ENCODE measurements around the gene PRKCG.

PRKCG gene

GRCh38 chr19:53903055-53903680 lies 21.2 kb downstream of the PRKCG start:
- Histone ChIP-seq H3K4me2 (ENCODE audit: low read length) (no peak overlapping the region), H3F3A (ENCODE audit: insufficient read depth, low read length) (no peaks in the 10 kb centered on the region), H4K20me1 (ENCODE audit: insufficient read depth, low read length) (no peaks in the 10 kb centered on the region), H3K36me3 (ENCODE audit: insufficient read depth, low read length) (no peaks in the 10 kb centered on the region), H3K4me3 (ENCODE audit: low read depth, low read length, poor library complexity, severe bottlenecking) (no peak overlapping the region), H3K9me3 (ENCODE audit: low read length) (no peaks in the 10 kb centered on the region), H3K9me2 (ENCODE audit: low read depth, low read length) (no peaks in the 10 kb centered on the region), H3K9ac (ENCODE audit: low read length) (no peak overlapping the region), H2AFZ (ENCODE audit: low read length) (no peak overlapping the region), H3K4me1 (ENCODE audit: insufficient read depth, low read length, severe bottlenecking) (no peaks in the 10 kb centered on the region), H3K79me2 (ENCODE audit: insufficient read depth, low read length) (no peaks in the 10 kb centered on the region), H3K27ac (ENCODE audit: low read depth, low read length, poor library complexity, severe bottlenecking) (no peak overlapping the region), H3K27me3 (ENCODE audit: insufficient read depth, low read length) (no peaks in the 10 kb centered on the region)
- TF ChIP-seq EZH2 (IDR thresholded peaks at IDR 0.05; ENCODE audit: borderline replicate concordance, low read length) = no peak
- TF ChIP-seq CTCF (IDR thresholded peaks at IDR 0.05; ENCODE audit: low read length) = no peak

- TF ChIP-seq EZH2 (IDR thresholded peaks at IDR 0.05; ENCODE audit: borderline replicate concordance, low read length) (no peak), CTCF (IDR thresholded peaks at IDR 0.05; ENCODE audit: low read length) (no peak)
- Histone ChIP-seq H3K4me2 (ENCODE audit: low read length) (no peak overlapping the region), H3K9ac (ENCODE audit: low read length) (no peak overlapping the region), H4K20me1 (ENCODE audit: insufficient read depth, low read length) (no peaks in the 10 kb centered on the region), H3K27ac (ENCODE audit: low read depth, low read length, poor library complexity, severe bottlenecking) (no peak overlapping the region), H3F3A (ENCODE audit: insufficient read depth, low read length) (no peaks in the 10 kb centered on the region), H3K9me3 (ENCODE audit: low read length) (no peaks in the 10 kb centered on the region), H3K27me3 (ENCODE audit: insufficient read depth, low read length) (no peaks in the 10 kb centered on the region), H3K36me3 (ENCODE audit: insufficient read depth, low read length) (no peaks in the 10 kb centered on the region), H3K4me3 (ENCODE audit: low read depth, low read length, poor library complexity, severe bottlenecking) (no peak overlapping the region), H3K4me1 (ENCODE audit: insufficient read depth, low read length, severe bottlenecking) (no peaks in the 10 kb centered on the region), H3K9me2 (ENCODE audit: low read depth, low read length) (no peaks in the 10 kb centered on the region), H2AFZ (ENCODE audit: low read length) (no peak overlapping the region), H3K79me2 (ENCODE audit: insufficient read depth, low read length) (no peaks in the 10 kb centered on the region)
Observed at GRCh38 chr19:53904909-53905308, 22.9 kb downstream of the PRKCG start.

- no peak overlapping the region for H3K27ac ChIP-seq (ENCODE audit: low read depth, low read length, poor library complexity, severe bottlenecking)
- H3K9me3 ChIP-seq (ENCODE audit: low read length) = no peaks in the 10 kb centered on the region
- no peaks in the 10 kb centered on the region for H3K9me2 ChIP-seq (ENCODE audit: low read depth, low read length)
- H3K4me2 ChIP-seq (ENCODE audit: low read length) = no peak overlapping the region
- no peak overlapping the region for H3K9ac ChIP-seq (ENCODE audit: low read length)
- no peaks in the 10 kb centered on the region for H3K27me3 ChIP-seq (ENCODE audit: insufficient read depth, low read length)
- no peaks in the 10 kb centered on the region for H4K20me1 ChIP-seq (ENCODE audit: insufficient read depth, low read length)
- TF ChIP-seq EZH2 (IDR thresholded peaks at IDR 0.05; ENCODE audit: borderline replicate concordance, low read length) = no peak
- no peak for TF ChIP-seq CTCF (IDR thresholded peaks at IDR 0.05; ENCODE audit: low read length)
- H3K4me1 ChIP-seq (ENCODE audit: insufficient read depth, low read length, severe bottlenecking) = no peaks in the 10 kb centered on the region
- no peak overlapping the region for H3K4me3 ChIP-seq (ENCODE audit: low read depth, low read length, poor library complexity, severe bottlenecking)
- no peaks in the 10 kb centered on the region for H3K79me2 ChIP-seq (ENCODE audit: insufficient read depth, low read length)
- H2AFZ ChIP-seq (ENCODE audit: low read length) = no peak overlapping the region
- H3K36me3 ChIP-seq (ENCODE audit: insufficient read depth, low read length) = no peaks in the 10 kb centered on the region
- no peaks in the 10 kb centered on the region for H3F3A ChIP-seq (ENCODE audit: insufficient read depth, low read length)
Observed at GRCh38 chr19:53905787-53906186, 23.8 kb downstream of the PRKCG start.
